ENCODE results near the gene SLC38A3. TPM values are rescaled to one million over a fixed set of nuclear protein-coding genes. Genes with fewer than 3 reads are reported as not detected.

The SLC38A3 gene
- total RNA-seq, 4 donors from 2014 or later: 0.62 TPM; not detected in 3

DNA sequence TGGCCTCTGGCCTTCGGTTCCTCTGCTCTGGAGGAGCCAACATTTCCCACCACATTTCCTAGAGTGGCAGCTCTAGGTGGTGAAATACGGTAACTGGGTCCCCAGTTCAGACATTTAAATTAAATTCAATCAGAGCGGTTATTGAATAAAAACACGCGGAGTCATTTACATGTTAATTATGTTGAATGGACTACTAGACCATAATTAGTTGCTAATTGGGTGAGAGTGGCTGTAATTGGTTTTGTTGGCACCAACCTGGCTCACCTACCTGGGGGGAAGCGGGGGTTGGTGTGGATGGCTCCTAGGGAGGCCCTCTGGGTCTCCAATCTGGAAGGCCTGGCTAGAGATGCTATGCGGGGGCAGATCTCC, 37.2 kb upstream of the SLC38A3 start:
- WGBS, 2 donors: 62 to 72% methylated on average over 7 of the region's 7 CpGs
- no peak overlapping the region for H3K4me3 ChIP-seq (ENCODE audit: low read depth, poor library complexity, severe bottlenecking)
- TF ChIP-seq, protein P1, sequence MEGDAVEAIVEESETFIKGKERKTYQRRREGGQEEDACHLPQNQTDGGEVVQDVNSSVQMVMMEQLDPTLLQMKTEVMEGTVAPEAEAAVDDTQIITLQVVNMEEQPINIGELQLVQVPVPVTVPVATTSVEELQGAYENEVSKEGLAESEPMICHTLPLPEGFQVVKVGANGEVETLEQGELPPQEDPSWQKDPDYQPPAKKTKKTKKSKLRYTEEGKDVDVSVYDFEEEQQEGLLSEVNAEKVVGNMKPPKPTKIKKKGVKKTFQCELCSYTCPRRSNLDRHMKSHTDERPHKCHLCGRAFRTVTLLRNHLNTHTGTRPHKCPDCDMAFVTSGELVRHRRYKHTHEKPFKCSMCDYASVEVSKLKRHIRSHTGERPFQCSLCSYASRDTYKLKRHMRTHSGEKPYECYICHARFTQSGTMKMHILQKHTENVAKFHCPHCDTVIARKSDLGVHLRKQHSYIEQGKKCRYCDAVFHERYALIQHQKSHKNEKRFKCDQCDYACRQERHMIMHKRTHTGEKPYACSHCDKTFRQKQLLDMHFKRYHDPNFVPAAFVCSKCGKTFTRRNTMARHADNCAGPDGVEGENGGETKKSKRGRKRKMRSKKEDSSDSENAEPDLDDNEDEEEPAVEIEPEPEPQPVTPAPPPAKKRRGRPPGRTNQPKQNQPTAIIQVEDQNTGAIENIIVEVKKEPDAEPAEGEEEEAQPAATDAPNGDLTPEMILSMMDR (IDR thresholded peaks at IDR 0.05): no peak
- TF ChIP-seq POLR2A (IDR thresholded peaks at IDR 0.05): no peak
- intact Hi-C loops (cut with DNase I; ENCODE audit: low total_unique reads): no loop called here
- DNase-seq (ENCODE audit: low spot score in 2 of 2): no peak

DNA sequence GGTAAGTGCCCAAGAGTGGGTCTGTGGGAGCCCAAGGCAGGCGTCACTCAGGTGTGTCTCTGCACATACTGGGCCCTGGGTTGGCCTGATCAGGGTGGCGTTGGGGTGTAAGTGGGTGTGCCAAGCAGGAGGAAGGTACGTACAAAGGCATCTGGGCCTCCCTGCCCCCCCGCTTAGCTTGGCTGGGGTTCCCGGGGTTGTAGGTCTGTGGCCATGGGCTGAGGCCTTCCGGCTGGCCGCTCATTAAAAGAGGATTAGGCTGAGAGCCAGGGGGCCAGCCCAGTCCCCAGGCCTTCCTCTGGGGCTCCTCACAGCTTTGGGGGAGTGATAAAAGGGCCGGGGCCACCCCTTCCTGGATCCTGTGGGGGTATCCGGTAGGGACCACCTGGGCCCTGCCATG, 36.7 kb upstream of the SLC38A3 start:
- TF ChIP-seq, protein P1 (IDR thresholded peaks at IDR 0.05): no peak
- TF ChIP-seq POLR2A (IDR thresholded peaks at IDR 0.05): no peak
- no peak for DNase-seq (ENCODE audit: low spot score in 2 of 2)
- 48 to 50% methylated on average over 9 of the region's 9 CpGs for WGBS, 2 donors
- no peak overlapping the region for H3K4me3 ChIP-seq (ENCODE audit: low read depth, poor library complexity, severe bottlenecking)
- intact Hi-C loops (cut with DNase I; ENCODE audit: low total_unique reads): no loop called here

DNA sequence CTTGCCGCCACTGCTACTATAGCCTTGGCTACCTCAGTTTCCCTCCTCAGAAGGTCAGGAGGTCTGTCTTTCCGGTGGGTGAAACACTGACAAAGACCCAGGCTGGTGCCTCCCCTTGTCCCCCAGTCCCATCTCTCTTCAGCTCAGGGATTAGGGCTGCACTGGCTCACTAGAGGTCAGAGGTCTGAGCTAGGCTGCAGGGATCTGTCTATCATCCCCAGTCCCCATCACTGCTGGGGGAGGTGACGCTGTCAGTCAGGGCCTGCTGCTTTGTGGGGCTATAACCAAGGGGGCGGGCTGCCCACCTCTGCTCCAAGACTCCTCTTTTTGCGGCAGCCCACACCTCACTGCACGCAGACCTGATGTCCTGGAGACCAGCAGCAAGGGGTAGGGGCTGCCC, 36.3 kb upstream of the SLC38A3 start:
- 85 to 90% methylated on average over 6 of the region's 6 CpGs for WGBS, 2 donors
- intact Hi-C loops (cut with DNase I; ENCODE audit: low total_unique reads): no loop called here
- TF ChIP-seq, protein P1 (IDR thresholded peaks at IDR 0.05): no peak
- TF ChIP-seq POLR2A (IDR thresholded peaks at IDR 0.05): no peak
- no peak overlapping the region for H3K4me3 ChIP-seq (ENCODE audit: low read depth, poor library complexity, severe bottlenecking)
- DNase-seq (ENCODE audit: low spot score in 2 of 2): no peak

DNA sequence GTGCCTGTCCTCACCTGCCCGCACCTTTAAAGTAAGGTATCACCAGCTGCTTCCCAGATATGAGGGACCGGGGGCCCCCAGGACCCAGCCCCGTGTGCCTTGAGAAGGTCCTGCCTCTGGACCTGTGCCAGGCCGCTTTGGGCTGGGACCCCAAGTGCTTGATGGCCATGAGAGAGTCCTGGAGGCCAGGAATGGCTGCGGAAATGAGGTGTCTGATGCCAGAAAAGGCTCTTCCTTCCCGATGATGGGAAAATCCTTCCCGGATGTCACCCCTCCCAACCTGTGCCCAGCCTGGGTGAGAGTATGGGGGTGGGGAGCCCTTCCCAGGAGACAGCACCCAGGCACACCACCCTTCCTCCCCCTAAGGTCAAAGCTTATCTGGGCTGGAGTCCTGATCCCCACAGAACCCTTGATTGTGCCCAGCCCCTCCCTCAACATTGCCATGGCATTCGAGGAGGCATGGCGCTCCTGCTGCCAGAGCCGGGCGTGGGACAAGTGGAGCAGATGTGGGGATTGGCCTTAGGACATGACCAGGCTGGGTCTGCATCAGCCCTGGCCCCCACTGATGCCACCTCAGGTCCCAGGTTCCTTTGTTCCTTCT, 35.7 kb upstream of the SLC38A3 start:
- intact Hi-C loops (cut with DNase I; ENCODE audit: low total_unique reads): no loop called here
- no peak overlapping the region for H3K4me3 ChIP-seq (ENCODE audit: low read depth, poor library complexity, severe bottlenecking)
- no peak for DNase-seq (ENCODE audit: low spot score in 2 of 2)
- TF ChIP-seq POLR2A (IDR thresholded peaks at IDR 0.05): no peak
- TF ChIP-seq, protein P1 (IDR thresholded peaks at IDR 0.05): no peak
- WGBS, 2 donors: 41 to 50% methylated on average over 10 to 11 of the region's 11 CpGs

DNA sequence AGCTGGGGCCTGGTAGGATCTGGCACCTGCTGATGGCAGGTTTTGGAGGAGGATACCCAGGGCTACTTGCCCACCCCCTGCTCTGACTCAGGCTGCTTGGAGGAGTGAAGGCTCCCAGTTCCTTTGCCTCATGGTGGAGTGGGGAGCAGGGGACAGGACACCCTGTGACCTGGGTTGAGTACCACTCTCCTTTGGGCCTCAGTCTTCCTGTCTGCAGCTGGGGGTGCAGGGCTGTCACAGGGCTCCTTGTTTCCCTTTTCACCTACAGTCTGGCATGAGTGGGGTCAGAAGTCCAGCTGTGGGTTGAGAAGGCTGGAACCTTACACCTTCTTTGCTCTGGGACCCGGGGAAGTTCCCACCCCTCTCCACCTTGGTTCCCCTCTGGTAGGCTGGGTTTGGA, 35.2 kb upstream of the SLC38A3 start:
- DNase-seq (ENCODE audit: low spot score in 2 of 2): no peak
- WGBS, 2 donors: 81 to 88% methylated on average over 1 of the region's 1 CpG
- intact Hi-C loops (cut with DNase I; ENCODE audit: low total_unique reads): no loop called here
- no peak overlapping the region for H3K4me3 ChIP-seq (ENCODE audit: low read depth, poor library complexity, severe bottlenecking)
- TF ChIP-seq POLR2A (IDR thresholded peaks at IDR 0.05): no peak
- TF ChIP-seq, protein P1 (IDR thresholded peaks at IDR 0.05): no peak

DNA sequence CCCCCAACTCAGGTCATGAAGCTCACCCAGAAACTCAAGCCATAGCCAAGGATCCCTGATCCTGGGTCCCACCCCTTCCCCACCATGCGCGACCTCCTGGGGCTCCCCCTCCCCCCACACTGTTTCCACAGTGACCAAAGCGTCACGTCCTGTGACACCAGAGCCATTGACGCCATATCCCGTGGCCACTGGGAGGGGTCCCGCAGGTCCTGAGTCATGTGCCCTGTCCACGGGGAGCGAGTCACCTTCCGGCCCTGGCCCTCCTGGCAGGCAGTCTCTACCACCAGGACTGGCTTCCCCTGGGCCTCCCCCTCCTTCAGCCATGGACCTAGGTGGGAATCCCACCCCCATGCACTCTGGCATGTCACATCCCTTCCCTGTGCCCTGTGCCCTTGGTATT, 34.4 kb upstream of the SLC38A3 start:
- H3K4me3 ChIP-seq (ENCODE audit: low read depth, poor library complexity, severe bottlenecking): no peak overlapping the region
- DNase-seq (ENCODE audit: low spot score in 2 of 2): no peak
- TF ChIP-seq POLR2A (IDR thresholded peaks at IDR 0.05): no peak
- TF ChIP-seq, protein P1 (IDR thresholded peaks at IDR 0.05): no peak
- WGBS, 2 donors: 56 to 60% methylated on average over 10 of the region's 10 CpGs
- intact Hi-C loops (cut with DNase I; ENCODE audit: low total_unique reads): no loop called here
